Measurements from ENCODE around the gene BRICD5. TPM values are rescaled to one million over a fixed set of nuclear protein-coding genes. Genes with fewer than 3 reads are reported as not detected.

The BRICD5 gene
- total RNA-seq, 1 experiment from 2014 or later, result 1.6 TPM

GRCh38 chr16:2229091-2229490 is 18.4 kb upstream of the BRICD5 start:
- DNase-seq (ENCODE audit: low read depth, low spot score), result no peak
- in situ Hi-C loops (cut with HindIII; ENCODE audit: low pct_unique_long_range_greater_than_20kb, low sequenced_read_pairs), result no loop called here

GRCh38 chr16:2228161-2228824 is 17.6 kb upstream of the BRICD5 start:
- in situ Hi-C loops (cut with HindIII; ENCODE audit: low pct_unique_long_range_greater_than_20kb, low sequenced_read_pairs), result no loop called here
- DNase-seq (ENCODE audit: low read depth, low spot score), result no peak

- DNase-seq (ENCODE audit: low read depth, low spot score), result no peak
- in situ Hi-C loops (cut with HindIII; ENCODE audit: low pct_unique_long_range_greater_than_20kb, low sequenced_read_pairs), result no loop called here
These were observed 16.3 kb upstream of the BRICD5 start for GRCh38 chr16:2226918-2227317.

DNA sequence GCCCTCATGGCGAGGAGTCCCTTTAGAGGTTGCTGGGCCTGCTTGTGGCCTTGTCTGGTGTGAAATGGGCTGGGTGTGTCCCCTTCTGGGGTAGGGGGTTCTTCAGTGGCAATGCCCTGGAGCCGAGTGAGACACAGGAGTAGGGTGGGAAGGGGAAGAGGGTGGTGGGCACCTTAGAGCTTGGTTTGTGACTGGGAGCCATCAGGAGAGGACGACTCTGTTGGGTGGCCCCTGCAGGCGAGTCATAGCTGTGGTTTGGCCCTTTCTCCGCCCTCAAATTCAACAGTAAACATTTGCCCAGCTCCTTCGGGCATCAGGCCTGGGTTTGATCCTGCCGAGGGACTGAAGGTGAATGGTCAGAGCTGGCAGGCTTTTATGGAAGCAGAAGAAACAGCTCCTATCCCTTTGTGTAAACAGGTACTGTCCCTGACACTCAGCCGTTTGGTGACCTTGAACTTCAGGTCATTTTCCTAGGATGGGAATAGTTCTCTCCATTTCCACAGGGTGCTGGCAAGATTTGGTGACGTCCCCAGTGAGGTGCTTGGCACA is 15.7 kb upstream of the BRICD5 start:
- DNase-seq (ENCODE audit: low read depth, low spot score), result no peak
- in situ Hi-C loops (cut with HindIII; ENCODE audit: low pct_unique_long_range_greater_than_20kb, low sequenced_read_pairs), result no loop called here

- in situ Hi-C loops (cut with HindIII; ENCODE audit: low pct_unique_long_range_greater_than_20kb, low sequenced_read_pairs), result no loop called here
- DNase-seq (ENCODE audit: low read depth, low spot score), result peak; percentile 49
These were observed 13.4 kb upstream of the BRICD5 start for GRCh38 chr16:2223942-2224486.

DNA sequence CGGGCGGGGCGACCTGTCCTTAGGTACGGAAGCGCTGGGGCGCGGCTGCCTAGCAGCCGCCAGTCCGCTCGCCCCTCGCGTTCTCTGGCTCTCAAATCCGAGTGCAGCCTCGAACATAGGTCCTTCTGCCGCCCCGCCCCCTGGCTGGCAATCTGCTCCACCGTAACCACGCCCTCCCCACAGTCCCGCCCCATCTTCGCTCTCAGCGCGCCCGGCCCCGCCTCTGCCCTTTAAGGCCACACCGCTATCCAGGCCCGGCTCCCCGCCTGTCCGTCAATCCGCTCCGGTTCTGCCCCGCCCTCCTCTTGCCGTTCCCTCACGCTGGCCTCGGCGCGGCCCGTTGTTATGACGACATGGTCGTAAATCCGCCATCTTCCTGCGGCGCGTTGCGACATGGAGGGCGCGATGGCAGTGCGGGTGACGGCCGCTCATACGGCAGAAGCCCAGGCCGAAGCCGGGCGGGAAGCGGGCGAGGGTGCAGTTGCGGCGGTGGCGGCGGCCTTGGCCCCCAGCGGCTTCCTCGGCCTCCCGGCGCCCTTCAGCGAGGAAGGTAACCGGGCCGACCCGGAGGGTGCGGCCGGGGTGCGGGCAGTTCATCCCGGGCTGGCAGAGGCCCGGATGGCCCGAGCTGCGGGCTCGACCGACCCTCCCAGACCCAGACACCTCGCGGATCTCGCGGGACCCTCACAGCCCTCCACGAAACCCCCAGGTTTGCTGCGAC is 12.7 kb upstream of the BRICD5 start, which contains the start of gene E4F1:
Gene E4F1 (plus strand): TSS at position 371 of the 721 bp plus-strand sequence. CDS start 23 bp downstream, at position 394.
- in situ Hi-C loops (cut with HindIII; ENCODE audit: low pct_unique_long_range_greater_than_20kb, low sequenced_read_pairs), result no loop called here
- peak; percentile 98 for DNase-seq (ENCODE audit: low read depth, low spot score)

DNA sequence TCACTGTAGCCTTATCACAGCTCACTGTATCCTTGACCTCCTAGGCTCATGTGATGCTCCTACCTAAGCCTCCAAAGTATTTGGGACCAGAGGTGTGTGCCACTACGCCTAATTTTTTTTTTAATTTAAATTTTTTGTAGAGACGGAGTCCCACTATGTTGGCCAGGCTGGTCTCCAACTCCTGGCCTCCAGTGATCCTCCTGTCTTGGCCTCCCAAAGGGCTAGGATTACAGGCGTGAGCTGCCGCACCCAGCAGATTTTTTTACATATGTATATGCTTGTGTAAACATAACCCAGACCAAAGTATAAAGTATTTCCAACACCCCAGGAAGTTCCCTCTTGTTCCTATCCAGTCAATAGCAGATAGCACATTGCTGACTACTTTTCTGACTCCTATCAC is 5.7 kb upstream of the BRICD5 start:
- DNase-seq (ENCODE audit: low read depth, low spot score), result no peak
- in situ Hi-C loops (cut with HindIII; ENCODE audit: low pct_unique_long_range_greater_than_20kb, low sequenced_read_pairs), result no loop called here

GRCh38 chr16:2214719-2214968 is 4.0 kb upstream of the BRICD5 start, which contains the start of gene PGP:
Gene PGP, minus strand, starts transcription at chr16:2214840. Its CDS starts 63 bp downstream, at chr16:2214777.
- no peak for DNase-seq (ENCODE audit: low read depth, low spot score)
- in situ Hi-C loops (cut with HindIII; ENCODE audit: low pct_unique_long_range_greater_than_20kb, low sequenced_read_pairs), result no loop called here

DNA sequence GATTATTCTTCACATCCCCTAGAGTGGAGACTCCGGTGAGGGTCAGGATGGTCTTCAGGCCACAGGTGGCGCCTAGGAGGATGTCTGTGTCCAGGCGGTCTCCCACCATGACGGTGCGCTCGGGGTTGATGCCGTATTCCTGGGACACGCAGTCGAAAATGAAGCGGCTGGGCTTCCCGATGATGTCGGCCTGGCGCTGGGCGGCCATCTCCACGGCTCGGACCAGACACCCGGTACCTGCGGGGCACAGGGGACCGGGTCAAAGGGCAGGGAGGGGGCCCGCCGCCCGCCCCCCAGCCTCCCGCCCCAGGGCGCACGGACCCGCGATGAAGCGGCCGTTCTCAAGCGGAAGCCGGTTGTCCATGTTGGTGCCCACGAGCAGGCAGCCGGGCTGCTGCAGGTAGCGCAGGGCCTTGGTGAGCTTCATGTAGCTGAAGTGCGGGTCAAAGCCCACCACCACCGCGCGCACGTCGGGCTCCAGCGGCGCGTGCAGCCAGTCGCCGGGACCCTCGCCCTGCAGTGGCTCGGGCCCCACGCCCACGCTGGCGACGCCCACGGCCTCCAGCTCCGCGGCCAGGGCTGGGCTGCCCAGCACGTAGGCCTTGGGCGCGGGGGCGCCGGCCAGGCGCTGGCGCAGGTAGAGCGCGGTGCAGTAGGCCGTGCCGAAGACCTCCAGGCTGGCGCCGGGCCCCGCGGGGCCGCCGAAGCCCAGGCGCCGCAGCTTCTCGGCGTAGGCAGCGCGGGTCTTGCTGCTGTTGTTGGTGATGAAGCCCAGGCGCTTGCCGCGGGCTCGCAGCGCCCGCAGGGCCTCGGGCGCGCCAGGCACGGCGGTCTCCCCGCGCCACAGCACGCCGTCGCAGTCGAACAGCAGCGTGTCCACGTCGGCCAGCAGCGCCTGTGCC is 3.4 kb upstream of the BRICD5 start:
- DNase-seq (ENCODE audit: low read depth, low spot score), result no peak
- in situ Hi-C loops (cut with HindIII; ENCODE audit: low pct_unique_long_range_greater_than_20kb, low sequenced_read_pairs), result no loop called here

DNA sequence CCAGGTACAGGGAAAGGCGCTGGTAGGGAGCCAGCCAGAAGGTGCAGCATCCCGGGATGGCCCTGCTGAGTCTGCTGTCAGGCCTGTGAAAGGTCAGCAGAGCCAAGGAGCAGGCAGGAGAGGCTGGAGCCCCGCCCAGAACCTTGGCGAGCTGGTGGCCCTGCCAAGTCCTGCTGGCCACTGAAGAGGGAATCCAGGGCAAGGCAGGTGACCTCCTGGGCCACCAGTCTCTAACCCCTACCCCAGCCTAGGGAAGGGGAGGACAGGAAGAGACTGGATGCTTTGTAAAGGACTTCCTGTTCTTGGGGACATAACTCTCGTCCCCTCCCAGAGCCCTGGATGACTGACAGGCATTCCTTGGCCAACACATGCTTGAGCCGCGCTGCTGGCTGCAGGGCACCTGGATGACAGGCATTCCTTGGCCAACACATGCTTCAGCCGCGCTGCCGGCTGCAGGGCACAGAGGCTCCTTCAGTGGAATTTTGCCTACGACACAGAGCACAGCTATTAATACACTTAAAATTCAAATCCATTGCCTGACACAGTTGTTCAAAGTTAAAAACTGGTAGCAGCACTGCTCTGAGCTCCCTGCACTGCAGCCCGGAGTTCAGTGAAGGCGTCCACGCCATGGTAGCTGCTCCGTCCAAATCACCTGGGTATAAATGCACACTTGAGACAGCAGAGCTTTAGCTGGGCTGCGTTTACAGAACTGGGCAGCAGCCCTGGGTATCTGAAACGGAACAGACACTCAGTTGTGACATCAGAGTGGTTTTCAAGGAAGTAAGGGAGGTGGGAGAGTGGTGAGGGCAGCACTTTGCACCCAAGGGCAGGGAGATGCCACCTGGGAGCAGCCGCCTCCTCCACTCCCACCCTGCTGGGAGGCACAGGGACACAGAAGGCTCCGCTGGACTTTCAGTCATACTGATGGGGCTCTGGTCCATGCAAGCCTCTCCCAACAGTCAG is 2.0 kb upstream of the BRICD5 start:
- in situ Hi-C loops (cut with HindIII; ENCODE audit: low pct_unique_long_range_greater_than_20kb, low sequenced_read_pairs), result no loop called here
- no peak for DNase-seq (ENCODE audit: low read depth, low spot score)

DNA sequence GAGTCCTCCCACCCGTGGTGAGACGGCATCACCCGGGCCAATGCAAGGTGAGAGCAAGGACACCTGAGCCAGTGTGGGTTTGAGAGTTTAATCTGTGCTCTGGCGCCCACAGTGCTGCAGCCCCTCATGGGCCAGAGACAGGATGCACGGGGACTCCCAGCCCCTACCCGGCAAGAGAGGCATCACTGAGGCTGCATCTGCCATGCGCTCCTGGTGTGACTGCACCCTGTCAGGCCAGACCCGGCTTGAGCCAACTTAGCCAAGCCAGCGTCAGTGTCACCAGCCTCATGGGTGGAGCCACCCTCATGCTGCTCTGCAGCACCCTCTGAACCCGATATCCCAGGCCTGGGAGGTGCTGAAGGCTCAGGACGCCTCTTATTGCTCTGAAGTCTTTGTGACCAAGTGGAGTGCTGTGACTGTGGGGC is 1.3 kb upstream of the BRICD5 start:
- in situ Hi-C loops (cut with HindIII; ENCODE audit: low pct_unique_long_range_greater_than_20kb, low sequenced_read_pairs), result no loop called here
- DNase-seq (ENCODE audit: low read depth, low spot score), result no peak

DNA sequence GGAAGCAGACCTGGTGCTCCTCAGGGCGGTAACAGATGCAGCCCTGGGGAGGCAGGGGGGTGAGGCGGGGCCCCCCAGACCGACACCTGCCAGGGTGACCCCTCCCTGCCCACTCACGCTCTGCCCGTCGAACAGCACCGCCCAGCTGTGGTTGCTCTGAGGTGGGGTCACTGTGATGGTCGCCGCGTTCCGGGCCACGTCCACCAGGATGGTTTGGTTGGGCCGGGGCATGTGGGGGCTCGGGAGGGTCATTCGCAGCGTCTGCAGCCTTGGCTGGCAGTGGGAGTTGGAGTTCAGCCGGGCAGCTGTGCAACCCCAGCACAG is 692 bp downstream of the BRICD5 start:
- no peak for DNase-seq (ENCODE audit: low read depth, low spot score)
- in situ Hi-C loops (cut with HindIII; ENCODE audit: low pct_unique_long_range_greater_than_20kb, low sequenced_read_pairs), result no loop called here

DNA sequence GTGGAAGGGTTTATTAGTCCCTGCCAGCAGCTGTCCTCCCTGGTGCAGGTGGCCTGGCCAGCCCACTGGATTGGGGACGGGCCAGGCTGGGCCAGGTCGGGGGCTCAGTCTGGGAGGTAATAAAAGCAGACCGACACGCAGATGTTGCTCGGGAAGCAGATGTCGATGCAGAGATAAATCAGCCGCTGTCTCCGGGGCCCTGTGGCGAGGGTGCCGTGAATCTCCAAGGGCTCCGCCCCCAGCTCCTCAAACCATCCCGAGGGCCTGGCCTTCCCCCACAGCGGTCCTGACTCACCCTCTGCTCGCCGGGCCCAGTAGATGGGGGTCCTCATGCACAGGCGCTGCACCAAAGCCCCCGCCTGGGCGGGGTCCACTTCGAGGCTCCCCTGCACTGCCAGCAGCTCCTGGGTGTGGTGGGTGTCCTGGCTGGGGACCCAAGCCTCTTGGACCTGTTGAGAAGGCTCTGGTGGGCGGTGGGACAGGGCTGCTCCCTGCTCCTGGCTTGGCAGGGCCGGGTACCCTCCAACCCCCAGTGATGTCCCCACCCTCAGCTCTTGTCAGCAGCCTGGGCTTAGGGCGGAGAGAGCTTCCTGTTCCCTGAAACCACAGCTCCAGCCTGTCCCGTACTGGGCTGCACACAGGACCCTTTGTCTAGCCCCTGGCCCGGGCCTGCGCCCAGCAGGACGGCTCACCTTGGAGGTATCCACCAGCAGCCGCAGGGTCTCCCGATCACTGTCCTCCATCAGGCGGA is 1.2 kb downstream of the BRICD5 start:
- DNase-seq (ENCODE audit: low read depth, low spot score), result no peak
- in situ Hi-C loops (cut with HindIII; ENCODE audit: low pct_unique_long_range_greater_than_20kb, low sequenced_read_pairs), result no loop called here

- in situ Hi-C loops (cut with HindIII; ENCODE audit: low pct_unique_long_range_greater_than_20kb, low sequenced_read_pairs), result no loop called here
- DNase-seq (ENCODE audit: low read depth, low spot score), result no peak
These were observed 1.9 kb downstream of the BRICD5 start for GRCh38 chr16:2208772-2209171.

DNA sequence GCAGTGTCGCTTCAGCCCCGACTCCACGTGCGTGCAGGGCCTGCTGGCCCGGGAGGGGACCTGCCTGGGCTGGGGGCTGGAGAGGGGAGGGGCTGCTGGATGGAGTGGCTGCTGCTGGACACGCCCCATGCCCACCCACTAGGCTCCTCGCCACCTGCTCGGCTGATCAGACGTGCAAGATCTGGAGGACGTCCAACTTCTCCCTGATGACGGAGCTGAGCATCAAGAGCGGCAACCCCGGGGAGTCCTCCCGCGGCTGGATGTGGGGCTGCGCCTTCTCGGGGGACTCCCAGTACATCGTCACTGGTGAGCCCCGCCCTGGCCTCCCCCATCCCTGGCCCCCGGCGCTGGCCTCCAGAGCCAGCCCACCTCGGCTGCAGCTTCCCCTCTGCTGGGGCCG is 2.4 kb downstream of the BRICD5 start:
- in situ Hi-C loops (cut with HindIII; ENCODE audit: low pct_unique_long_range_greater_than_20kb, low sequenced_read_pairs), result no loop called here
- DNase-seq (ENCODE audit: low read depth, low spot score), result no peak

- DNase-seq (ENCODE audit: low read depth, low spot score), result no peak
- in situ Hi-C loops (cut with HindIII; ENCODE audit: low pct_unique_long_range_greater_than_20kb, low sequenced_read_pairs), result no loop called here
These were observed 2.8 kb downstream of the BRICD5 start for GRCh38 chr16:2207872-2208271.
